Esophagus muscularis mucosa (tissue), 4 donors: ENCODE data around the gene MERTK. TPM values are rescaled to one million over a fixed set of nuclear protein-coding genes. Genes with fewer than 3 reads are reported as not detected.
A peak's percentile ranks its signal among the peaks of the same experiment; 100 is the strongest.

ENCODE experiments used
- DNase-seq: peaks from one replicate; pipeline ENCODE4 v3.0.0-alpha.2; 2017; ENCODE audit errors: extremely low spot score
- H3K27ac ChIP-seq, 4 donors: fragments of 200-600 bp; sonication (generic); replicated peaks in 1 of 4; 1 replicate in 3 of 4; 2 replicates in 1 of 4; pipeline ENCODE4 v1.5.1; 2016 to 2019; ENCODE audit warnings: mild to moderate bottlenecking in 1 of 4
- H3K27me3 ChIP-seq, 4 donors: fragments of 200-600 bp; sonication (generic); one replicate each; pipeline versions ENCODE4 v1.5.1 to v1.6.0; 2016 to 2019
- H3K36me3 ChIP-seq, 4 donors: fragments of 200-600 bp; sonication (generic); one replicate each; pipeline ENCODE4 v1.5.1; 2016 to 2019
- H3K4me1 ChIP-seq, 4 donors: fragments of 200-600 bp; sonication (generic); one replicate each; pipeline ENCODE4 v1.5.1; 2016 to 2019
- H3K4me3 ChIP-seq, 4 donors: fragments of 200-600 bp; sonication (generic); 1 replicate in 2 of 4; 2 replicates in 2 of 4; pipeline ENCODE4 v1.5.1; 2016 to 2019; ENCODE audit warnings: mild to moderate bottlenecking in 4 of 4, moderate library complexity in 1 of 4
- H3K9me3 ChIP-seq, 4 donors: fragments of 200-600 bp; sonication (generic); 1 replicate in 3 of 4; 2 replicates in 1 of 4; pipeline ENCODE4 v1.5.1; 2016 to 2019
- EP300 ChIP-seq: sonication (generic); formaldehyde crosslinking; IDR thresholded peaks from one replicate; pipeline ENCODE4 v1.6.1; 2017; ENCODE audit warnings: antibody characterized with exemption
- POLR2A ChIP-seq: fragments of 450-650 bp; IDR thresholded peaks from one replicate; pipeline ENCODE4 v1.6.1; 2017; ENCODE audit warnings: antibody characterized with exemption, moderate library complexity, mild to moderate bottlenecking, low read depth
- POLR2AphosphoS5 ChIP-seq, 2 donors: sonication (generic); formaldehyde crosslinking; IDR thresholded peaks; one replicate each; pipeline ENCODE4 v1.6.1; 2017; ENCODE audit warnings: antibody characterized with exemption in 2 of 2
- WGBS: methylation state at CpG from one replicate; pipeline ENCODE4 v1.1.5; 2018; 5-methylcytosine and 5-hydroxymethylcytosine counted together
- intact Hi-C: fragments of 100-400 bp; cut with DNase I; formaldehyde crosslinking; loops from one replicate; pipeline ENCODE4 v1.15.1; 2023
- total RNA-seq, 4 donors: library from RNA; depleted of rRNA; stranded (reverse); fragments of >200 nt; gene quantifications; one replicate each; pipeline versions ENCODE4 v1.1.0 to v1.2.1, GENCODE V29; 2016
- TF ChIP-seq, protein P1 (sequence below), 3 experiments: fragments of 200-600 bp in 2 of 3; fragments of 450-650 bp in 1 of 3; sonication (generic) in 2 of 3; IDR thresholded peaks; one replicate each; pipeline ENCODE4 v1.5.1; 2017 to 2019; ENCODE audit warnings: antibody characterized with exemption in 3 of 3, mild to moderate bottlenecking in 2 of 3, moderate library complexity in 1 of 3

MERTK gene
- total RNA-seq, 4 donors from 2014 or later = 19.9 to 31.0 (median 22.3) TPM

DNA sequence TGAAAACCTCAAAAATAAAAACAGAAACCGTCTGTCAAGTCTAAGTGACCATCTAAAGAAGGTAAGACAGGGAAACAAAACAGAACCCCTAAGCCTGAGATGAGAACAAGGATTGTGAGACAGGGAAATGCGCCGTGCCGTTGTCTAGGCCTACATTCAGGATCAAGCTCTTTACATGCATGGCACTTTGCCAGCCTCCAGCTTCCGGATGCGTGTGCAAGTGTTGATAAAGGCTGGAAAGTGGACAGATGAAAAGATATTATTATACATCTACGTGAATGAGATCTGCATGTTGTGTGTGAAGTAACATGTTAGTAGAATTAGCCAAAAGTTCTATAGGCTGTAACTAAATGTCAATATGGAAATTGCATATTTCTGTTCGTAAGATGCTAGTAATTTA, 128.1 kb downstream of the MERTK start:
- H3K4me3 ChIP-seq = no peak overlapping the region
- intact Hi-C loops = no loop called here
- DNase-seq = peak; percentile 26
- no peaks in the 10 kb centered on the region for H3K9me3 ChIP-seq
- peaks cover 0 to 3% (median 0%) of the 10 kb centered on the region in 4 donors for H3K4me1 ChIP-seq
- H3K27ac ChIP-seq = no peak overlapping the region
- TF ChIP-seq POLR2A (no peak), EP300 (no peak), POLR2AphosphoS5 (IDR thresholded peaks at IDR 0.05) (no peak)
- TF ChIP-seq, protein P1, sequence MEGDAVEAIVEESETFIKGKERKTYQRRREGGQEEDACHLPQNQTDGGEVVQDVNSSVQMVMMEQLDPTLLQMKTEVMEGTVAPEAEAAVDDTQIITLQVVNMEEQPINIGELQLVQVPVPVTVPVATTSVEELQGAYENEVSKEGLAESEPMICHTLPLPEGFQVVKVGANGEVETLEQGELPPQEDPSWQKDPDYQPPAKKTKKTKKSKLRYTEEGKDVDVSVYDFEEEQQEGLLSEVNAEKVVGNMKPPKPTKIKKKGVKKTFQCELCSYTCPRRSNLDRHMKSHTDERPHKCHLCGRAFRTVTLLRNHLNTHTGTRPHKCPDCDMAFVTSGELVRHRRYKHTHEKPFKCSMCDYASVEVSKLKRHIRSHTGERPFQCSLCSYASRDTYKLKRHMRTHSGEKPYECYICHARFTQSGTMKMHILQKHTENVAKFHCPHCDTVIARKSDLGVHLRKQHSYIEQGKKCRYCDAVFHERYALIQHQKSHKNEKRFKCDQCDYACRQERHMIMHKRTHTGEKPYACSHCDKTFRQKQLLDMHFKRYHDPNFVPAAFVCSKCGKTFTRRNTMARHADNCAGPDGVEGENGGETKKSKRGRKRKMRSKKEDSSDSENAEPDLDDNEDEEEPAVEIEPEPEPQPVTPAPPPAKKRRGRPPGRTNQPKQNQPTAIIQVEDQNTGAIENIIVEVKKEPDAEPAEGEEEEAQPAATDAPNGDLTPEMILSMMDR (IDR thresholded peaks at IDR 0.05) = no peak
- no peaks in the 10 kb centered on the region for H3K27me3 ChIP-seq
- peaks cover 0 to 50% (median 24%) of the 10 kb centered on the region in 4 donors for H3K36me3 ChIP-seq
- 72% methylated on average over 8 of the region's 8 CpGs for WGBS

DNA sequence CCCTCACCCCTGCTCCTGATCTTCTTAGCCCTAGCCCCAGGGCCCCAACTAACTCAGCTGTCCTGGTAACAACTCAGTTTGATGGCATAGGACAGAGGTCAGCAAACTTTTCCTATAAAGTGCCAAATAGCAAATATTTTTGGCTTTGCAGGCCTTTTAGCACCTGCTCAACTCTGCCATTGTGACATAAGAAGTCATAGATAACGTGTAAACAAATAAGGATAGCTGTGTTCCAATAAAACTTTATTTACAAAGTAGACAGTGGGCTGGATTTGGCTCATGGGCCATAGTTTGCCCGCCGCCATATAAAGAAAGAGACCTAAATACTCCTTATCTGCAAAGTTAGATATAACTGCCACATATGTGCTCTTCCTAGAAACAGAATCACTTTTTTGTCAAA, 129.4 kb downstream of the MERTK start:
- H3K9me3 ChIP-seq = no peaks in the 10 kb centered on the region
- H3K4me1 ChIP-seq = peaks cover 0 to 14% (median 7%) of the 10 kb centered on the region in 4 donors
- H3K36me3 ChIP-seq = peaks cover 0 to 38% (median 13%) of the 10 kb centered on the region in 4 donors
- WGBS = 96% methylated on average over 3 of the region's 3 CpGs
- DNase-seq = peak; percentile 17
- no peak overlapping the region for H3K27ac ChIP-seq
- intact Hi-C loops = no loop called here
- H3K27me3 ChIP-seq = no peaks in the 10 kb centered on the region
- TF ChIP-seq, protein P1 (IDR thresholded peaks at IDR 0.05) = no peak
- no peak for TF ChIP-seq POLR2A
- TF ChIP-seq POLR2AphosphoS5 (IDR thresholded peaks at IDR 0.05) = no peak
- TF ChIP-seq EP300 = no peak
- no peak overlapping the region for H3K4me3 ChIP-seq

DNA sequence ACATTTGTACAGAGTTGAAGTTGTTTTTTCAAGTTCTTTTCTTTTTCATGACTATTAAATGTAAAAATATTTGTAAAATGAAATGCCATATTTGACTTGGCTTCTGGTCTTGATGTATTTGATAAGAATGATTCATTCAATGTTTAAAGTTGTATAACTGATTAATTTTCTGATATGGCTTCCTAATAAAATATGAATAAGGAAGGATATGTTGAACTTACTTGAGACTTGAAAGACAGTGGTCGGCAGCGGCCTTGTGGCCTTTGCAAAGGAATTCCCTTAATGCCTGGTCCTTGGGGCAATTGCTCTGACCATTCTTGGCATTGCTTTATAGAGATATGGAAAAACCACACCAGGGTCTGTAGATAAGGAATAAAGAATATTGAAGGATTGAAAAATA, 130.8 kb downstream of the MERTK start:
- DNase-seq = peak; percentile 70
- intact Hi-C loops = no loop called here
- Histone ChIP-seq H3K4me1 (peaks cover 0 to 18% (median 7%) of the 10 kb centered on the region in 4 donors), H3K27me3 (no peaks in the 10 kb centered on the region), H3K9me3 (no peaks in the 10 kb centered on the region), H3K4me3 (no peak overlapping the region), H3K27ac (no peak overlapping the region), H3K36me3 (peaks cover 0 to 24% (median 8%) of the 10 kb centered on the region in 4 donors)
- 93% methylated on average over 2 of the region's 2 CpGs for WGBS
- TF ChIP-seq, protein P1 (IDR thresholded peaks at IDR 0.05) = no peak
- TF ChIP-seq POLR2AphosphoS5 (IDR thresholded peaks at IDR 0.05) = no peak
- TF ChIP-seq POLR2A = no peak
- no peak for TF ChIP-seq EP300

DNA sequence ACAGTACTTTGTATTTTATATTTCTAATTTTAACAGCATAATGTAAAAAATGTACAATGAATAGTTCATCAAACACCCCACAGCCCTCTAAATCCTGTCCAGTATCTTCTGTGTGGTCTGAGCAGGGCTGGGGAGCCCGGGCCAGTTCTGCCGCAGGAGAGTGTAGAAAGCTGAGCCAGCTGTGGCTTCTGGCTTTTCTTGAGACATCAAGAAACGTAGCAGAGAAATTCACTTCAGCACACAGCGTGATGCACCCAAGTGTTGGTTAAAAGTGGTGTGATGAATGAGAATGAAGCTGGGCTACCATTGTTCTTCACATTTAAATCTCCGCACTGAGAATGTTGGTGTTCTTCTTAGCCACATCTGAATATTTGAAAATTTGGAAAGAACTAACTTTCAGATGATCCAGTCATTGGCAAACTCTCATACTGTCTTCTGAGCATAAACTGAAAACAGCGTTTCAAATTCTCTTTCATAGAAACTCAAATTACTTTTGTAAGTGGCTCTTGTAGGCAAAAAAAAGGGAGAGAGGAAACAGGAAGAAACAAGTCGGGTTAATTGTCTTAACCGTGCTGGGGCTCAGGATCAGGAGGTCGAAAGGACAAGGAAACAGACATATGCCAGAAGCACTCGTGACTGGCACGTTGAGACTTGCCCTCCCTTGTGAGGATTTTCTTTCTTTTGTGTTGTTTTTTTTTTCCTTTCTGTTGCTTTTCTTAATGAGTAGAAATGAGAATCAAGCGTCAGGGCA, 133.2 kb downstream of the MERTK start:
- Histone ChIP-seq H3K27me3 (no peaks in the 10 kb centered on the region), H3K36me3 (peaks cover 0 to 10% (median 0%) of the 10 kb centered on the region in 4 donors), H3K4me1 (peaks cover 0 to 18% (median 7%) of the 10 kb centered on the region in 4 donors), H3K4me3 (no peak overlapping the region), H3K27ac (peak overlapping the region; percentile 3 to 59 (median 18)), H3K9me3 (no peaks in the 10 kb centered on the region)
- intact Hi-C loops = no loop called here
- peak; percentile 87 for DNase-seq
- WGBS = 25% methylated on average over 12 of the region's 12 CpGs
- TF ChIP-seq, protein P1 (IDR thresholded peaks at IDR 0.05) = no peak
- TF ChIP-seq POLR2AphosphoS5 (IDR thresholded peaks at IDR 0.05) (no peak), POLR2A (no peak), EP300 (no peak)
